ENCODE data around the gene MEA1.
A peak's percentile ranks its signal among the peaks of the same experiment; 100 is the strongest.
"Not testable (repeated sequence)": the region's sequence is repeated elsewhere in the genome, so short reads cannot be mapped to it uniquely, and the experiment has no call there.

MEA1 gene

GRCh38 chr6:43009124-43009523, 4.6 kb downstream of the MEA1 start:
- DNase-seq (ENCODE audit: low read depth in 2 of 2), result no peak

- DNase-seq (ENCODE audit: low read depth in 2 of 2), result no peak
These were observed 6.6 kb downstream of the MEA1 start for GRCh38 chr6:43007126-43007525.

DNA sequence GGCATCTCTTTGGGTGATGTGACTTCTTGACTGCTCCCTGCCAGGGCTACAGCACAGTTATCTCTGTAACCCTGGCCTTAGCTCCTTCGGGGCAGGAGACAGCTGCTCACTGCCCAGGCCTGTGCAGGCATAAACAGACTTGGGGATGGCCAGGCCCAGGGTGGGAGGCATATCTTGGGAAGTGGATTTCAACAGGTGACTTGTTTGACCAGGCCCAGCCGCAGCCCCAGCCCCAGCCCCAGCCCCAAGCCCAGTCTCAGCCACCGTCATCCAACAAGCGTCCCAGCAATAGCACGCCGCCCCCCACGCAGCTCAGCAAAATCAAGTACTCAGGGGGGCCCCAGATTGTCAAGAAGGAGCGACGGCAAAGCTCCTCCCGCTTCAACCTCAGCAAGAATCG, 7.5 kb downstream of the MEA1 start:
- DNase-seq (ENCODE audit: low read depth in 2 of 2), result no peak

GRCh38 chr6:43005844-43006243, 7.9 kb downstream of the MEA1 start:
- no peak for DNase-seq (ENCODE audit: low read depth in 2 of 2)

DNA sequence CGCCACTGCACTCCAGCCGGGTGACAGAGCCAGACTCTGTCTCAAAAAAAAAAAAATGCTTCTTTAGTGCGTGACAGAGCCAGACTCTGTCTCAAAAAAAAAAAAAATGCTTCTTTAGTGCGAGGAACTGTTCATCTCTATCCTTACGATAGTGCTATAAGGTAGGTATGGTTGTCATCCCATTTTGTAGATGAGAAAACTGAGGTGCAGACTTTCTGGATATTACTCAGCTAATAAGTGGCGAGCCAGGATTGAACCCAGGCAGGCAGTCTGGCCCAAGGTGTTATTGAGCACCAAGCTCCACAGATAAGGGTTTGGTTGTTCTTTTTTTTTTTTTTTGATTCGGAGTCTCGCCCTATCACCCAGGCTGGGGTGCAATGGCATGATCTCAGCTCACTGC, 11.9 kb downstream of the MEA1 start:
- no peak for DNase-seq (ENCODE audit: low read depth in 2 of 2)

DNA sequence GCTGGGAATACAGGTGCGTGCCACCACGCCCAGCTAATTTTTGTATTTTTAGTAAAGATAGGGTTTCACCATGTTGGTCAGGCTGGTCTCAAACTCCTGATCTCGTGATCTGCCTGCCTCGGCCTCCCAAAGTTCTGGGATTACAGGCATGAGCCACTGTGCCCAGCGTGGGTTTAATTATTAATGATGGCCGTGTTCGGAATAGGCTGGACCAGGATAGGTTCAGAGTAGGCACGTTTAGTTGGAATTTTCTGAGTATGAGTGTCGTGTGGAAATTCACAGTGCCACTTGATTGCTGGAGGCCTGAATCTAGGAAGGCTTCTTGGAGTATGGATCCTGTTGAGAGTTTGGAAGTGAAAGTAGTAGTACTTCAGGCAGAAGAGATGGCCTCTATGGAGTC, 15.5 kb downstream of the MEA1 start:
- DNase-seq (ENCODE audit: low read depth in 2 of 2), result not testable (repeated sequence)

- no peak for DNase-seq (ENCODE audit: low read depth in 2 of 2)
These were observed 17.2 kb downstream of the MEA1 start for GRCh38 chr6:42996513-42996912.

- DNase-seq (ENCODE audit: low read depth in 2 of 2), result no peak
These were observed 20.3 kb downstream of the MEA1 start for GRCh38 chr6:42993445-42993844.

GRCh38 chr6:42989923-42990322, 23.8 kb downstream of the MEA1 start:
- DNase-seq (ENCODE audit: low read depth in 2 of 2), result no peak

DNA sequence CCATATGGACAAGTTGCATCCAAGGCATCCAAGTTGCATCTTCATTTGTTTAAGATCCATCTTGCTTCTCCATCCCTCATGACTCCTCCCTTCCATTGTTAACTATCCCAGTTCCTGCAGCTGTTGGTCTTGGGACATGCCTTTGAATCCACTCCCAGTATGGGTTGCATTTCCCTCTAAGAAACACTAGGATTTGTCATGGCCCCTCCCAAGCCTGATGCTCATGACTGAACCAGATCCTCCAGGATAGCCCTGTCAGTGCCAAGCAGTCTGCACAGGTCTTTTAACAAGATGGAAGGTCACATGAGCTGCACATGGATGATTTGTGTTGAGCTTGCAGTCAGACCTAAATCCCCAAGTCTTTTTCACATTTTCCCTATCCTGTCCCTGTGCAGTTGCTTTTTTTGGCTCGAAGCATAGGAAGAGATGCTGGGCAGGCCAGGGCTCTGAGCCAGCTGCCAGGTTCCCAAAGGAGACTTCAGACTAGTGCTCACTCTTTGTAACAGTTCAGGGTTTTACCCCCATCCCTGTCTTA, 25.2 kb downstream of the MEA1 start:
- no peak for DNase-seq (ENCODE audit: low read depth in 2 of 2)

- DNase-seq (ENCODE audit: low read depth in 2 of 2), result no peak
These were observed 26.0 kb downstream of the MEA1 start for GRCh38 chr6:42987533-42988451.

DNA sequence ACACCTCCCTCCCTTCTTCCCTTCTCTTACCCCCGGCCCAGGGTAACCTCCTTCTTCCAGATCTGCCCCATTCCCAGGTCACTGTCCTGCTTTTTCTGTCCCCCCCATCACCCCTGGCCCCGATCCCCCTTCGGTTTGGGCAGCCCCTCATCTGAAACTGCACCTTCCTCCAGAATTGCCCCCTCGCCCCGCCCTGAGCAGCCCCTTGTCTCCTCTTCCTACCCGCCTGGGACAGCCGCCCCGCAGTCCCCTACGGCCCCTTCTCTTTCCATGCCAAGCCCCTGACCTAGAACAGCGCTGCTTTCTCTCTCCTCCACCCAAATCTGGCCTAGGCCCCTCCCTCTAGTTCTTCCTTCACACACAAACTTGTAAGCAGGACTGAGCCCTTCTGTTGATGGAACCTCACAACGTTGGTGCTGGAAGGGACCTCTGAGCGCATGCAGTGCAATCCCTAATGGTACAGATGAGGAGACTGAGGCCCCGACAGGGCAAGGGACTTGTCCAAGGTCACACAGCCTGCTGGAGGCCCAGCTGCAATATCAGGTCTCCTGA, 28.7 kb downstream of the MEA1 start:
- no peak for DNase-seq (ENCODE audit: low read depth in 2 of 2)

- peak; percentile 96 for DNase-seq (ENCODE audit: low read depth in 2 of 2)
These were observed 29.5 kb downstream of the MEA1 start, which contains the start of gene PPP2R5D for GRCh38 chr6:42984001-42984923. PPP2R5D (plus strand) TSS chr6:42984570; CDS start chr6:42984678, 108 bp downstream.

DNA sequence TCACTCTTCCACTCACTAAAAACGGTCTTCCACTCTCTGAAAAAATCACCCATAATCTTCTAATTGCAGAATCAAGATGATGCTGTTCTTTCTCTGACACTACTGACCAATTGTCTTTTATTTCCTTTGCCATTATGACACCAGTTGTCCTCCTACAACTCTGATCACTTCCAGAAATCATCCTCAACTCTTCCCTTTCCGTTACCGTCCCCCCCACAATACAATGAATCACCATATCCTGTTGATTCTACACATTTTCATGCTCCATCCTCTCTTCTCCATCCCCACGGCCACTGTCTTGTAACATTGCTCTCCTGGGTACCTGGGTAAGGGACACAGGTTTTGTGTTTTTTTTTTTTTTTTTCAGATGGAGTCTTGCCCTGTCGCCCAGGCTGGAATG, 31.9 kb downstream of the MEA1 start:
- no peak for DNase-seq (ENCODE audit: low read depth in 2 of 2)

GRCh38 chr6:42979523-42980177, 34.1 kb downstream of the MEA1 start:
- no peak for DNase-seq (ENCODE audit: low read depth in 2 of 2)

- peak; percentile 88 to 95 for DNase-seq (ENCODE audit: low read depth in 2 of 2)
These were observed 34.8 kb downstream of the MEA1 start, which contains the start of gene PEX6 for GRCh38 chr6:42978839-42979522. PEX6 (minus strand) TSS chr6:42979181; CDS start chr6:42979150, 31 bp downstream.

DNA sequence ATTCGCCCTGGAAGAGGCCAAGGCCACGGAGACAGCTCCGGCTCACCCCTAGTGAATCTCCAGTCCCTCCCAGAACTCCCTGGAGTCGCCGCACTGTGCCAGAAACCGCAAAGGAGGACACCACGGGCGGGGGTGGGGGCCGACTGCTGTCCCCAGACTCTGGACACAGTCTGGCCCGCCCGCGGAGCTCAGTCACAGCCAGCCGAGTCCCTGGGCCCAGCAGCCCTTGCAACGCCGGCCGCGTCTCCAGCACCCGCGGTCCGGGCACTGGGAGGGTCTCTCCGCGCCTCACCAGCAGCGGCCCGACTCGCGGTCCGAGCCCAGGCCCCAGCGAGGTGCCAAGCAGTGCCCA, 35.3 kb downstream of the MEA1 start:
- no peak for DNase-seq (ENCODE audit: low read depth in 2 of 2)

- no peak for DNase-seq (ENCODE audit: low read depth in 2 of 2)
These were observed 38.7 kb downstream of the MEA1 start for GRCh38 chr6:42974919-42975505.

- no peak for DNase-seq (ENCODE audit: low read depth in 2 of 2)
These were observed 39.8 kb downstream of the MEA1 start for GRCh38 chr6:42973926-42974325.

GRCh38 chr6:42971746-42972327, 41.9 kb downstream of the MEA1 start:
- DNase-seq (ENCODE audit: low read depth in 2 of 2), result no peak

Measured in activated CD4-positive, alpha-beta T cell treated with anti-CD3 and anti-CD28 coated beads for 24 hours (primary cell).